H1 (cell line): ENCODE data around the gene MPV17L2. TPM values are rescaled to one million over a fixed set of nuclear protein-coding genes. Genes with fewer than 3 reads are reported as not detected.

Experiments
- HDAC2 ChIP-seq, 2 experiments: fragments of 300-600 bp in 1 of 2; sonication (generic) in 1 of 2; IDR thresholded peaks; 2 replicates each; pipeline ENCODE4 v1.6.1; 2011 to 2012; ENCODE audit warnings: low read depth in 2 of 2, low read length in 2 of 2, mild to moderate bottlenecking in 2 of 2, moderate library complexity in 2 of 2, borderline replicate concordance in 1 of 2, inconsistent platforms in 1 of 2
- MAFK ChIP-seq: IDR thresholded peaks from 2 replicates; pipeline ENCODE4 v1.6.1; 2012; ENCODE audit warnings: low read depth, mild to moderate bottlenecking, improper control_type of control experiment, low read length
- SIN3A ChIP-seq, 2 experiments: IDR thresholded peaks in 1 of 2; conservative IDR thresholded peaks in 1 of 2; 2 replicates each; pipeline ENCODE4 v1.6.1; 2011 to 2012; ENCODE audit warnings: low read length in 2 of 2, improper control_type of control experiment in 1 of 2, low read depth in 1 of 2, mild to moderate bottlenecking in 1 of 2
- polyA plus RNA-seq, 7 experiments: library from polyadenylated mRNA; depleted of rRNA in 3 of 7; stranded (reverse) in 5 of 7; unstranded in 2 of 7; fragments of >200 nt in 5 of 7; fragments of 200-250 nt in 2 of 7; gene quantifications; 1 replicate in 5 of 7; 2 replicates in 1 of 7; 4 replicates in 1 of 7; pipeline versions ENCODE4 v1.2.1 to v1.2.3, GENCODE V29; 2011 to 2013; ENCODE audit warnings: missing spikeins in 2 of 7, mixed read lengths in 2 of 7
- total RNA-seq: library from RNA; stranded (reverse); fragmentation: NEBNext Ultra II Directional; extraction: Animal tissue kit (Norgen Biotek cat#: 25700); gene quantifications from 2 replicates; pipeline ENCODE4 v1.2.1, GENCODE V29; 2021

MPV17L2 gene
- total and polyA plus RNA-seq, 2 of the 8 experiments (the other 6 are each of a cell fraction or from before 2014, with no cell fraction given): 24.2 to 82.6 TPM

DNA sequence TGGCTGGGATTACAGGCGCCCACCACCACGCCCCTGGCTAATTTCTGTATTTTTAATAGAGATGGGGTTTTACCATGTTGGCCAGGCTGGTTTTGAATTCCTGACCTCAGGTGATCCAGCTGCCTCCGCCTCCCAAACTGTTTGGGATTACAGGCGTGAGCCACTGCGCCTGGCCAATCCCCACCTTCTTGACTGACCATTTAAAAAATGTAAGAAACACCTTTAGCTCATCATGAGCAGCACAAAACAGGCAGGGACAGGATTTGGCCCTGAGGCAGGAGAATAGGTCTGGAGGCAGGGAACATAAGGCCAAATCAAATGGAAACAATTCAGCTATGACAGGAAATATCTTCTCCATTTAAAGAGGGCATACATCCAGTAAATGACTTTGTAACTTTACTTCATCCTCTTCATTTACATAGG lies 1.4 kb upstream of the MPV17L2 start (continued):
- no peak for TF ChIP-seq SIN3A (conservative IDR thresholded peaks at IDR 0.05 in 1 of 2, IDR thresholded peaks at IDR 0.05 in 1 of 2; ENCODE audit: low read depth in 1 of 2, low read length in 2 of 2)
- no peak for TF ChIP-seq MAFK
- TF ChIP-seq HDAC2 (IDR thresholded peaks at IDR 0.05; ENCODE audit: borderline replicate concordance in 1 of 2, low read depth in 2 of 2, low read length in 2 of 2): no peak
